ENCODE data around the gene FAXDC2.
A peak's percentile ranks its signal among the peaks of the same experiment; 100 is the strongest.

Gene FAXDC2

GRCh38 chr5:154857530-154858296, 7.3 kb upstream of the FAXDC2 start (continued):
- TF ChIP-seq ZNF239 (tag by site-specific recombination; IDR thresholded peaks at IDR 0.05) (no peak), ZNF223 (tag by site-specific recombination; IDR thresholded peaks at IDR 0.05) (no peak), ZNF624 (tag by site-specific recombination; IDR thresholded peaks at IDR 0.05) (no peak), ZNF843 (tag by site-specific recombination; IDR thresholded peaks at IDR 0.05) (peak; percentile 38; the same call in 1 of the 2 replicates), ZNF416 (tag by site-specific recombination; IDR thresholded peaks at IDR 0.05) (no peak), ZNF776 (tag by site-specific recombination; IDR thresholded peaks at IDR 0.05; ENCODE audit: borderline replicate concordance) (no peak), PBX3 (CRISPR knock-in tag; IDR thresholded peaks at IDR 0.05) (no peak), ZNF792 (tag by site-specific recombination; IDR thresholded peaks at IDR 0.05) (no peak), ZNF704 (tag by site-specific recombination; IDR thresholded peaks at IDR 0.05) (no peak), ZNF202 (tag by site-specific recombination; IDR thresholded peaks at IDR 0.05; ENCODE audit: borderline replicate concordance) (no peak), SCRT1 (tag by site-specific recombination; IDR thresholded peaks at IDR 0.05; ENCODE audit: borderline replicate concordance) (no peak), ZNF354C (tag by site-specific recombination; IDR thresholded peaks at IDR 0.05; ENCODE audit: borderline replicate concordance, low read depth) (no peak), ZSCAN16 (tag by site-specific recombination; IDR thresholded peaks at IDR 0.05) (no peak), ZNF121 (tag by site-specific recombination; IDR thresholded peaks at IDR 0.05) (no peak), MZF1 (tag by site-specific recombination; IDR thresholded peaks at IDR 0.05; ENCODE audit: borderline replicate concordance) (no peak), ZNF837 (tag by site-specific recombination; IDR thresholded peaks at IDR 0.05) (no peak), ZNF324 (tag by site-specific recombination; IDR thresholded peaks at IDR 0.05) (no peak), PRDM2 (tag by site-specific recombination; IDR thresholded peaks at IDR 0.05; ENCODE audit: borderline replicate concordance) (no peak), ZNF132 (tag by site-specific recombination; IDR thresholded peaks at IDR 0.05; ENCODE audit: borderline replicate concordance) (no peak), ZNF146 (tag by site-specific recombination; IDR thresholded peaks at IDR 0.05) (no peak), KLF8 (tag by site-specific recombination; IDR thresholded peaks at IDR 0.05) (peak; percentile 88), MEIS1 (CRISPR knock-in tag; IDR thresholded peaks at IDR 0.05; ENCODE audit: borderline replicate concordance) (no peak), SP2 (tag by site-specific recombination; IDR thresholded peaks at IDR 0.05) (no peak), ZNF23 (tag by site-specific recombination; IDR thresholded peaks at IDR 0.05; ENCODE audit: borderline replicate concordance) (no peak)
- TF ChIP-seq, protein P1, sequence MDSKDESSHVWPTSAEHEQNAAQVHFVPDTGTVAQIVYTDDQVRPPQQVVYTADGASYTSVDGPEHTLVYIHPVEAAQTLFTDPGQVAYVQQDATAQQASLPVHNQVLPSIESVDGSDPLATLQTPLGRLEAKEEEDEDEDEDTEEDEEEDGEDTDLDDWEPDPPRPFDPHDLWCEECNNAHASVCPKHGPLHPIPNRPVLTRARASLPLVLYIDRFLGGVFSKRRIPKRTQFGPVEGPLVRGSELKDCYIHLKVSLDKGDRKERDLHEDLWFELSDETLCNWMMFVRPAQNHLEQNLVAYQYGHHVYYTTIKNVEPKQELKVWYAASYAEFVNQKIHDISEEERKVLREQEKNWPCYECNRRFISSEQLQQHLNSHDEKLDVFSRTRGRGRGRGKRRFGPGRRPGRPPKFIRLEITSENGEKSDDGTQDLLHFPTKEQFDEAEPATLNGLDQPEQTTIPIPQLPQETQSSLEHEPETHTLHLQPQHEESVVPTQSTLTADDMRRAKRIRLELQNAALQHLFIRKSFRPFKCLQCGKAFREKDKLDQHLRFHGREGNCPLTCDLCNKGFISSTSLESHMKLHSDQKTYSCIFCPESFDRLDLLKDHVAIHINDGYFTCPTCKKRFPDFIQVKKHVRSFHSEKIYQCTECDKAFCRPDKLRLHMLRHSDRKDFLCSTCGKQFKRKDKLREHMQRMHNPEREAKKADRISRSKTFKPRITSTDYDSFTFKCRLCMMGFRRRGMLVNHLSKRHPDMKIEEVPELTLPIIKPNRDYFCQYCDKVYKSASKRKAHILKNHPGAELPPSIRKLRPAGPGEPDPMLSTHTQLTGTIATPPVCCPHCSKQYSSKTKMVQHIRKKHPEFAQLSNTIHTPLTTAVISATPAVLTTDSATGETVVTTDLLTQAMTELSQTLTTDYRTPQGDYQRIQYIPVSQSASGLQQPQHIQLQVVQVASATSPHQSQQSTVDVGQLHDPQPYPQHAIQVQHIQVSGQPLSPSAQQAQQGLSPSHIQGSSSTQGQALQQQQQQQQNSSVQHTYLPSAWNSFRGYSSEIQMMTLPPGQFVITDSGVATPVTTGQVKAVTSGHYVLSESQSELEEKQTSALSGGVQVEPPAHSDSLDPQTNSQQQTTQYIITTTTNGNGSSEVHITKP (tag by site-specific recombination; IDR thresholded peaks at IDR 0.05) = no peak
- TF ChIP-seq, protein P2, sequence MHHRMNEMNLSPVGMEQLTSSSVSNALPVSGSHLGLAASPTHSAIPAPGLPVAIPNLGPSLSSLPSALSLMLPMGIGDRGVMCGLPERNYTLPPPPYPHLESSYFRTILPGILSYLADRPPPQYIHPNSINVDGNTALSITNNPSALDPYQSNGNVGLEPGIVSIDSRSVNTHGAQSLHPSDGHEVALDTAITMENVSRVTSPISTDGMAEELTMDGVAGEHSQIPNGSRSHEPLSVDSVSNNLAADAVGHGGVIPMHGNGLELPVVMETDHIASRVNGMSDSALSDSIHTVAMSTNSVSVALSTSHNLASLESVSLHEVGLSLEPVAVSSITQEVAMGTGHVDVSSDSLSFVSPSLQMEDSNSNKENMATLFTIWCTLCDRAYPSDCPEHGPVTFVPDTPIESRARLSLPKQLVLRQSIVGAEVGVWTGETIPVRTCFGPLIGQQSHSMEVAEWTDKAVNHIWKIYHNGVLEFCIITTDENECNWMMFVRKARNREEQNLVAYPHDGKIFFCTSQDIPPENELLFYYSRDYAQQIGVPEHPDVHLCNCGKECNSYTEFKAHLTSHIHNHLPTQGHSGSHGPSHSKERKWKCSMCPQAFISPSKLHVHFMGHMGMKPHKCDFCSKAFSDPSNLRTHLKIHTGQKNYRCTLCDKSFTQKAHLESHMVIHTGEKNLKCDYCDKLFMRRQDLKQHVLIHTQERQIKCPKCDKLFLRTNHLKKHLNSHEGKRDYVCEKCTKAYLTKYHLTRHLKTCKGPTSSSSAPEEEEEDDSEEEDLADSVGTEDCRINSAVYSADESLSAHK (tag by site-specific recombination; IDR thresholded peaks at IDR 0.05) = no peak

All from HEK293 (cell line).